Trophoblast cell (in vitro differentiated cells and primary cell): ENCODE data around the gene FBXW4.

Source experiments
- DNase-seq, 2 donors: peaks; one replicate each; pipeline ENCODE4 v3.0.0-alpha.2; 2016
- H2AFZ ChIP-seq: 2 replicates; pipeline ENCODE4 v1.6.1; 2013; ENCODE audit warnings: low read length, moderate library complexity, mild to moderate bottlenecking; ENCODE audit not compliant: insufficient read depth, poor library complexity
- H2AK5ac ChIP-seq: 2 replicates; pipeline ENCODE4 v1.6.1; 2013; ENCODE audit warnings: mild to moderate bottlenecking, low read length
- H2BK120ac ChIP-seq: 2 replicates; pipeline ENCODE4 v1.6.1; 2013; ENCODE audit warnings: low read length, mild to moderate bottlenecking, moderate library complexity; ENCODE audit not compliant: insufficient read depth, poor library complexity
- H2BK12ac ChIP-seq: 2 replicates; pipeline ENCODE4 v1.6.1; 2013; ENCODE audit warnings: mild to moderate bottlenecking, low read length, moderate library complexity
- H2BK5ac ChIP-seq: 2 replicates; pipeline ENCODE4 v1.6.1; 2013; ENCODE audit warnings: low read length, low read depth, moderate library complexity, mild to moderate bottlenecking; ENCODE audit not compliant: poor library complexity
- H3K14ac ChIP-seq: 2 replicates; pipeline ENCODE4 v1.6.1; 2013; ENCODE audit warnings: mild to moderate bottlenecking, low read length
- H3K18ac ChIP-seq: 2 replicates; pipeline ENCODE4 v1.6.1; 2013; ENCODE audit warnings: mild to moderate bottlenecking, low read length
- H3K23ac ChIP-seq: 2 replicates; pipeline ENCODE4 v1.6.1; 2013; ENCODE audit warnings: low read length
- H3K27ac ChIP-seq: 2 replicates; pipeline ENCODE4 v1.5.1; 2013; ENCODE audit warnings: low read depth, mild to moderate bottlenecking, inconsistent platforms, low read length, moderate library complexity
- H3K27me3 ChIP-seq: 2 replicates; pipeline ENCODE4 v1.6.1; 2013; ENCODE audit warnings: inconsistent platforms, mild to moderate bottlenecking, low read length, moderate library complexity; ENCODE audit not compliant: insufficient read depth
- H3K36me3 ChIP-seq, 2 experiments: 1 replicate in 1 of 2; 2 replicates in 1 of 2; pipeline ENCODE4 v1.6.1; 2013; ENCODE audit warnings: low read length in 2 of 2, mild to moderate bottlenecking in 2 of 2, moderate library complexity in 1 of 2; ENCODE audit not compliant: insufficient read depth in 2 of 2, control insufficient read depth in 1 of 2
- H3K4ac ChIP-seq: 2 replicates; pipeline ENCODE4 v1.6.1; 2013; ENCODE audit warnings: low read depth, mild to moderate bottlenecking, low read length, moderate library complexity
- H3K4me1 ChIP-seq, 2 experiments: 1 replicate in 1 of 2; 2 replicates in 1 of 2; pipeline ENCODE4 v1.6.1; 2013; ENCODE audit warnings: low read length in 2 of 2, mild to moderate bottlenecking in 2 of 2, moderate library complexity in 1 of 2; ENCODE audit not compliant: insufficient read depth in 2 of 2, control insufficient read depth in 1 of 2
- H3K4me2 ChIP-seq: 2 replicates; pipeline ENCODE4 v1.6.1; 2013; ENCODE audit warnings: inconsistent platforms, mild to moderate bottlenecking, low read length, moderate library complexity
- H3K4me3 ChIP-seq: 2 replicates; pipeline ENCODE4 v1.5.1; 2013; ENCODE audit warnings: mild to moderate bottlenecking, low read depth, low read length, inconsistent platforms
- H3K79me1 ChIP-seq: one replicate; pipeline ENCODE4 v1.6.1; 2013; ENCODE audit warnings: low read length
- H3K79me2 ChIP-seq: 2 replicates; pipeline ENCODE4 v1.6.1; 2013; ENCODE audit warnings: low read length, mild to moderate bottlenecking; ENCODE audit not compliant: control insufficient read depth, insufficient read depth, poor library complexity
- H3K9ac ChIP-seq: 2 replicates; pipeline ENCODE4 v1.6.1; 2013; ENCODE audit warnings: mild to moderate bottlenecking, low read length
- H3K9me3 ChIP-seq: 2 replicates; pipeline ENCODE4 v1.6.1; 2013; ENCODE audit warnings: low read depth, mild to moderate bottlenecking, control low read depth, inconsistent platforms, low read length; ENCODE audit not compliant: insufficient read depth
- H4K12ac ChIP-seq: 2 replicates; pipeline ENCODE4 v1.6.1; 2013; ENCODE audit warnings: low read depth, mild to moderate bottlenecking, low read length, moderate library complexity
- H4K8ac ChIP-seq: 2 replicates; pipeline ENCODE4 v1.6.1; 2013; ENCODE audit warnings: low read depth, mild to moderate bottlenecking, low read length, moderate library complexity
- H4K91ac ChIP-seq: one replicate; pipeline ENCODE4 v1.6.1; 2013; ENCODE audit warnings: low read depth, mild to moderate bottlenecking, low read length, moderate library complexity
- WGBS: extraction: QIAGEN DNeasy Blood & Tissue Kit; methylation state at CpG from one replicate; pipeline ENCODE4 v1.1.7; 2013; ENCODE audit warnings: missing lambda C conversion rate; ENCODE audit not compliant: insufficient read length, insufficient coverage; ENCODE audit errors: extremely low coverage; 5-methylcytosine and 5-hydroxymethylcytosine counted together

Gene FBXW4

DNA sequence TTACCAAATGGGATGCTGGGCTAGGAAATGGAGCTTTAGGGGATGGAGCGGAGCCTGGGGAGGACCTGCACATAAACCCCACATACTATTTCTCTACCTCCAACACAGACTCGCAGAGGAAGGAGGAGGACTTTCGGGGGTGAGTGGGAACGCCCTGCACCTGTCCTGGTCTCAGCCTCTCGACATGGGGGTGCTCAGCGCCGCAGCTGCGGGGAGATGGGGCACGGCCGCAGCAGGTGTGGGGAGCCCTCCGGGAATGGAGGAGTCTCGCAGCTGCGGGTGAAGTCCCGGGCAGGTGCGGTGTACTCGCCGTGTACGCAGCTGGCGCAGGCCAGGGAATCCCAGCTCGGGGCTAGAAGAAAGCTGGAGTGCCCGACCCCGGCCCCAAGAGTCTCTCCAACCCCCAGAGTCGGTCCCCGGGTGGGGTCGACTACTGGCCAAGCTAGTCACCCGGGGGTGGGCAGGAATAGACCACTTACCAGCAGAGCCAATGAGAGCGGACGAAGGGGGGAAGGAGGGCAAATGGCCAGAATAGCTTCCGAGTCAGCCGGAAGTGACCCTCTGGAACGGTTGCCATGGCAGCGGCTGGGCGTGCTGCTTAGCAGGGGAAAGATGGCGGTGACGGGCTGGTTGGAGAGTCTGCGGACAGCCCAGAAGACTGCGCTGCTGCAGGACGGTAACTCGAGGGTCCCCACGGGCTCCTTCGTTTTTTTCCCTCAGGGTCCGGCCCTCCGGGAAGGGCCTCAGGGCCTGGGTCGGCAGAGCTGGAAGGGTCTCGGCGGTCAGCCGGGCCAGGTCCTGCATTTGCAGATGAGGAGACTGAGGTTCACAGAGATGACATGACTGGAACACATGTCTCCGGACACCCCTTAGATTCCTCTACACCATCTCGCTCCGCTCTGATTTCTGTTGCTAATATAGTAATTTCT is 107.0 kb downstream of the FBXW4 start, which contains the start of the genes DPCD and POLL:
Gene DPCD, plus strand, starts transcription at position 597 of the 929 bp plus-strand sequence. Its CDS starts 16 bp downstream, at position 613.
Gene POLL, minus strand, starts transcription at position 533 of the 929 bp plus-strand sequence. CDS start 897 bp downstream, outside the sequence.
- peak within 1 kb of the TSS; percentile 87 for H3K9ac ChIP-seq
- H3K4me3 ChIP-seq = peak within 1 kb of the TSS; percentile 97
- H2BK120ac ChIP-seq = no peak within 1 kb of the TSS
- H4K8ac ChIP-seq = peak within 1 kb of the TSS; percentile 93
- no peak within 1 kb of the TSS for H3K23ac ChIP-seq
- H2AK5ac ChIP-seq = peak within 1 kb of the TSS; percentile 3
- peak within 1 kb of the TSS; percentile 56 for H4K12ac ChIP-seq
- peak within 1 kb of the TSS; percentile 96 for H3K4me2 ChIP-seq
- DNase-seq = peak; percentile 94 to 97
- H2AFZ ChIP-seq = peak within 1 kb of the TSS; percentile 86
- no peaks in the 10 kb centered on the region for H3K9me3 ChIP-seq
- peaks cover 3% of the 10 kb centered on the region for H3K79me2 ChIP-seq
- no peak within 1 kb of the TSS for H3K27ac ChIP-seq
- peak within 1 kb of the TSS; percentile 44 for H3K18ac ChIP-seq
- H2BK5ac ChIP-seq = peak within 1 kb of the TSS; percentile 11
- H3K4me1 ChIP-seq = peaks cover 9 to 13% of the 10 kb centered on the region in 2 experiments
- peaks cover 5 to 16% of the 10 kb centered on the region in 2 experiments for H3K36me3 ChIP-seq
- peak within 1 kb of the TSS; percentile 70 for H4K91ac ChIP-seq
- peak within 1 kb of the TSS; percentile 75 for H3K14ac ChIP-seq
- H3K27me3 ChIP-seq = no peaks in the 10 kb centered on the region
- WGBS = no CpG with 5 or more reads among the region's 50 CpGs
- peaks cover 3% of the 10 kb centered on the region for H3K79me1 ChIP-seq
- H2BK12ac ChIP-seq = no peak within 1 kb of the TSS
- peak within 1 kb of the TSS; percentile 16 for H3K4ac ChIP-seq

DNA sequence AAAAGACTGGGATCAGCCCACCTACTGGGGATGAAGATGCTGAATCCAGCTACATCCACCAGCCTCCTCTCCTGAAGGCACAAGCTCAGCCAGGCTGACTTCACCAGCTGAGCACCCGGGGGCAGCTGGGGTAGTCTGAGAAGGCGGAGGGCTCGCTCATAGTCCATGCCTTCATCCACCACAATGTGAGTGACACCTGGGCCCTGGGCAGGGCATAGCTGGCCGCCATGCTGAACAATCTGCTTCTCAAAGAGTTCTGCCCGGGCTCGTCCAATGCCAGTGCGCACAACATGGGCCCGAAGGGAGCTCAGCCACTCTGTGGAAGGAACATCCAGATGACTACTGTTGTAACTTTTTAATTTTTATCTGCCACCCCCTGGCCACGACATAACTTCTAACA is 109.1 kb downstream of the FBXW4 start:
- Histone ChIP-seq H4K12ac (no peak overlapping the region), H2AFZ (no peak overlapping the region), H3K14ac (no peak overlapping the region), H3K18ac (no peak overlapping the region), H4K91ac (no peak overlapping the region), H3K4ac (no peak overlapping the region), H2AK5ac (no peak overlapping the region), H3K4me3 (no peak overlapping the region), H3K36me3 (peaks cover 13 to 21% of the 10 kb centered on the region in 2 experiments), H3K4me2 (no peak overlapping the region), H3K27me3 (no peaks in the 10 kb centered on the region), H3K9me3 (no peaks in the 10 kb centered on the region), H3K4me1 (peaks cover 9 to 13% of the 10 kb centered on the region in 2 experiments), H2BK12ac (no peak overlapping the region), H3K9ac (no peak overlapping the region), H3K79me2 (peaks cover 3% of the 10 kb centered on the region), H3K23ac (no peak overlapping the region), H3K27ac (no peak overlapping the region), H3K79me1 (peaks cover 3% of the 10 kb centered on the region), H2BK120ac (no peak overlapping the region), H4K8ac (no peak overlapping the region), H2BK5ac (no peak overlapping the region)
- WGBS = no CpG with 5 or more reads among the region's 9 CpGs
- DNase-seq = no peak

DNA sequence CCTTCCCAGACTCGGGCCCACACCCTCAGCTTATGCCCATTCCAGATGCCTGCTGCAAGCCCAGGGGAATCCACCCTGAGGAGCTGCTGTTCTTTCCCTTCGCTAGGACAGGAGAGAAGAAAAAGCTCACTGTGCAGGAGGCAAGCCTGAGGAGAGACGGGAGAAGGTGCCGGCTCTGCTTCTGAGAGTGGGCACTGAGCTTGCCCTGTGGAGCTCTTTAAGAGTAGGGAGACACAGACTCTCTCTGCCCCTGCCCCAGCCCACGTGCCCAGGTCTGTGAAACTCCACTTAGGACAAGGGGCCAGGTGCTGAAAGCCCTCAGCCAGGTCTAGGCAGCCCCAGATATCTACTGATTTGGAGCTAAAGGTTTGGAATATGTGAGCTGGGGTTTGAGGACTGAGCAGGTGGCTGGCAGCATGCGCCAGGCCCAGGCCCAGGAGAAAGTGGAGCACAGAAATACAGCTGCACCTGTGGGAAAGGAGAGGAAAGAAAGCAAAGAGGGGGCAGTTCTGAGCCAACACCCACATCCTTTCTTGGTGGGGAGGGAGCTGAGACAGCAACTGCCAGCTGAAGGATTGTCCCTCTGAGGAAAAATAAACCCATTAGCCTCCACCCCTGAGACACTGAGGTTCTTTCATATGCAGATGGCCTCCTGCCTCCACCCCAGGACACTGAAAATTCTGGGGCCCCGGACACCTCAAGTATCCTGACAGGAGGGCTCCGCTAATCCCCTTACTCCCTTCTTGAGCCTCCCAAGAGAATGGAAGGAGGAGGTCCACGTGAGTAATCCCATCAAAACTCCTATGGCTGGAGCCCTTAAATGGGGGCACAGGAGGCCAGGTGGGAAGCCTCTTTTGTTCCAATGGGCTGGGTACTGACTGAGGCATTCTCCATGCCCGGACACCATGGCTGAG is 114.2 kb downstream of the FBXW4 start:
- no peak overlapping the region for H3K4me3 ChIP-seq
- H2BK120ac ChIP-seq = no peak overlapping the region
- no peak overlapping the region for H3K14ac ChIP-seq
- no peak overlapping the region for H3K23ac ChIP-seq
- H4K8ac ChIP-seq = no peak overlapping the region
- H3K27ac ChIP-seq = no peak overlapping the region
- H3K27me3 ChIP-seq = no peaks in the 10 kb centered on the region
- no peak overlapping the region for H3K18ac ChIP-seq
- no peak overlapping the region for H3K4me2 ChIP-seq
- no peak overlapping the region for H4K12ac ChIP-seq
- no peaks in the 10 kb centered on the region for H3K79me2 ChIP-seq
- H3K9ac ChIP-seq = no peak overlapping the region
- H4K91ac ChIP-seq = no peak overlapping the region
- no peaks in the 10 kb centered on the region for H3K4me1 ChIP-seq
- H2AFZ ChIP-seq = no peak overlapping the region
- H3K9me3 ChIP-seq = no peaks in the 10 kb centered on the region
- WGBS = no CpG with 5 or more reads among the region's 10 CpGs
- H2BK12ac ChIP-seq = no peak overlapping the region
- no peak for DNase-seq
- H3K79me1 ChIP-seq = no peaks in the 10 kb centered on the region
- H3K4ac ChIP-seq = no peak overlapping the region
- H3K36me3 ChIP-seq = peaks cover 34 to 37% of the 10 kb centered on the region in 2 experiments
- no peak overlapping the region for H2BK5ac ChIP-seq
- H2AK5ac ChIP-seq = no peak overlapping the region

DNA sequence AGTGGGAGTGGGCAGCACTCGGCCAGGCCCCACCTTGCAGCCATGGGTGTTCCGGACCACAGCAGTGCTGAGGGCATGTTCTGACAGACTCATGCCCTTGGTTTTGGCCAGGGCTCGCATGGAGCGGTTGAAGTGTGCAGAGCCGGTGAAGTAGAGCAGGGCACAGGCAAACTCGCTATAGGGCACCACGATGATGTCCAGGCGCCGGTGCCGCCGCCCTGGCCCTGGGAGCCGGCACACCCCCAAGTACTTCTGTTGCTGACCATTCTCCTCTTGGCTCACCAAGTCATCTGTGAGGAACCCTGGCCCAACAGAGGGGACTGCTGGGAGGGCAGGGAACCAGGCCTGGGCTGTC is 115.5 kb downstream of the FBXW4 start:
- Histone ChIP-seq H2BK12ac (no peak overlapping the region), H4K8ac (no peak overlapping the region), H2AFZ (no peak overlapping the region), H3K4me2 (no peak overlapping the region), H3K79me2 (no peaks in the 10 kb centered on the region), H3K9ac (no peak overlapping the region), H3K79me1 (no peaks in the 10 kb centered on the region), H3K18ac (no peak overlapping the region), H3K14ac (no peak overlapping the region), H4K91ac (no peak overlapping the region), H3K36me3 (peaks cover 32% of the 10 kb centered on the region in 2 experiments), H3K23ac (no peak overlapping the region), H3K4me3 (no peak overlapping the region), H3K4ac (no peak overlapping the region), H3K4me1 (no peaks in the 10 kb centered on the region), H4K12ac (no peak overlapping the region), H2AK5ac (no peak overlapping the region), H3K27ac (no peak overlapping the region), H2BK5ac (no peak overlapping the region), H2BK120ac (no peak overlapping the region), H3K9me3 (no peaks in the 10 kb centered on the region), H3K27me3 (no peaks in the 10 kb centered on the region)
- no peak for DNase-seq
- WGBS = no CpG with 5 or more reads among the region's 12 CpGs
